Renal cortical epithelial cell (primary cell): ENCODE results near the gene CNPY3. TPM values are rescaled to one million over a fixed set of nuclear protein-coding genes. Genes with fewer than 3 reads are reported as not detected.

Experiments
- DNase-seq: peaks from one replicate; pipeline ENCODE4 v3.0.0-alpha.2; 2011; ENCODE audit warnings: low read depth
- total RNA-seq: library from RNA; depleted of rRNA; stranded (reverse); fragments of >200 nt; gene quantifications from 2 replicates; pipeline ENCODE4 v1.2.3, GENCODE V29; 2014

The CNPY3 gene
- total RNA-seq, 1 donor from 2014 or later, result 66.7 TPM

GRCh38 chr6:42981836-42982235, 52.6 kb downstream of the CNPY3 start:
- DNase-seq, result no peak

- DNase-seq, result peak; percentile 98
These were observed 55.0 kb downstream of the CNPY3 start, which contains the start of gene PPP2R5D for GRCh38 chr6:42984001-42984923. Gene PPP2R5D, plus strand, starts transcription at chr6:42984570. Its CDS starts 108 bp downstream, at chr6:42984678.

- no peak for DNase-seq
These were observed 55.7 kb downstream of the CNPY3 start for GRCh38 chr6:42984924-42985475.

GRCh38 chr6:42987533-42988451, 58.5 kb downstream of the CNPY3 start:
- no peak for DNase-seq

GRCh38 chr6:42988486-42989020, 59.3 kb downstream of the CNPY3 start:
- DNase-seq, result no peak

Other genes starting within 250 kb of the CNPY3 start
- 0.17 and 1.2 TPM in 2 replicates for gene PRPH2, start 206.9 kb upstream of the CNPY3 start, total RNA-seq
- 37.7 and 59.6 TPM in 2 replicates for gene TBCC, start 183.4 kb upstream of the CNPY3 start, total RNA-seq
- 2.4 and 8.2 TPM in 2 replicates for gene BICRAL, start 147.4 kb upstream of the CNPY3 start, total RNA-seq
- 150 and 177 TPM in 2 replicates for gene RPL7L1, start 49.9 kb upstream of the CNPY3 start, total RNA-seq
- gene PTCRA, start 13.4 kb upstream of the CNPY3 start, total RNA-seq, result not detected in 2 replicates
- 0.20 TPM in 1 of 2 replicates, not detected in the other for gene GNMT, start 31.3 kb downstream of the CNPY3 start, total RNA-seq
- gene PEX6, start 49.7 kb downstream of the CNPY3 start, total RNA-seq, result 46.0 and 80.8 TPM in 2 replicates
- gene PPP2R5D, start 55.1 kb downstream of the CNPY3 start, total RNA-seq, result 42.9 and 47.8 TPM in 2 replicates
- gene MEA1, start 84.5 kb downstream of the CNPY3 start, total RNA-seq, result 38.3 and 46.9 TPM in 2 replicates
- 60.7 and 111 TPM in 2 replicates for gene KLHDC3, start 84.8 kb downstream of the CNPY3 start, total RNA-seq
- gene RRP36, start 92.1 kb downstream of the CNPY3 start, total RNA-seq, result 93.5 and 166 TPM in 2 replicates
- 28.0 and 45.0 TPM in 2 replicates for gene CUL7, start 124.4 kb downstream of the CNPY3 start, total RNA-seq
- gene MRPL2, start 130.0 kb downstream of the CNPY3 start, total RNA-seq, result 17.9 and 25.4 TPM in 2 replicates
- 17.0 and 29.3 TPM in 2 replicates for gene KLC4, start 130.2 kb downstream of the CNPY3 start, total RNA-seq
- gene PTK7, start 146.8 kb downstream of the CNPY3 start, total RNA-seq, result 81.3 and 141 TPM in 2 replicates
- gene SRF, start 241.8 kb downstream of the CNPY3 start, total RNA-seq, result 14.2 and 20.9 TPM in 2 replicates